GM18867 (cell line): Measurements from ENCODE around the gene KBTBD7.

Source experiments
- ATAC-seq: cut with Tn5 transposase; IDR thresholded peaks from one replicate; pipeline ENCODE4 v1.9.1; 2021; ENCODE audit warnings: mild to moderate bottlenecking, moderate library complexity; ENCODE audit not compliant: unreplicated experiment

KBTBD7 gene

GRCh38 chr13:41193919-41194824 is at the start of gene KBTBD7:
TSS of gene KBTBD7 (minus strand) at chr13:41194569. CDS start at chr13:41194257, 312 bp downstream.
- ATAC-seq: peak; percentile 96

- no peak for ATAC-seq
These were observed 47.3 kb upstream of the KBTBD7 start for GRCh38 chr13:41241626-41242025.

- ATAC-seq: no peak
These were observed 42.0 kb upstream of the KBTBD7 start for GRCh38 chr13:41236369-41236768.

- ATAC-seq: no peak
These were observed 38.5 kb upstream of the KBTBD7 start for GRCh38 chr13:41232578-41233480.

- no peak for ATAC-seq
These were observed 37.4 kb upstream of the KBTBD7 start for GRCh38 chr13:41231786-41232185.

- no peak for ATAC-seq
These were observed 36.8 kb upstream of the KBTBD7 start for GRCh38 chr13:41231025-41231677.

GRCh38 chr13:41229356-41229755 is 35.0 kb upstream of the KBTBD7 start:
- ATAC-seq: no peak

GRCh38 chr13:41224113-41225110 is 30.0 kb upstream of the KBTBD7 start:
- ATAC-seq: no peak

GRCh38 chr13:41222259-41222852 is 28.0 kb upstream of the KBTBD7 start:
- ATAC-seq: peak; percentile 81

GRCh38 chr13:41220401-41220800 is 26.0 kb upstream of the KBTBD7 start:
- ATAC-seq: no peak

GRCh38 chr13:41216160-41216559 is 21.8 kb upstream of the KBTBD7 start:
- ATAC-seq: no peak

GRCh38 chr13:41213919-41214318 is 19.6 kb upstream of the KBTBD7 start:
- no peak for ATAC-seq

- ATAC-seq: no peak
These were observed 18.9 kb upstream of the KBTBD7 start for GRCh38 chr13:41213316-41213715.

- ATAC-seq: no peak
These were observed 18.5 kb upstream of the KBTBD7 start for GRCh38 chr13:41212881-41213280.

- no peak for ATAC-seq
These were observed 16.7 kb upstream of the KBTBD7 start for GRCh38 chr13:41211062-41211461.

GRCh38 chr13:41206467-41206866 is 12.1 kb upstream of the KBTBD7 start:
- ATAC-seq: no peak

- no peak for ATAC-seq
These were observed 9.4 kb upstream of the KBTBD7 start for GRCh38 chr13:41203810-41204209.

- ATAC-seq: no peak
These were observed 5.8 kb upstream of the KBTBD7 start for GRCh38 chr13:41200126-41200525.

GRCh38 chr13:41199526-41199925 is 5.2 kb upstream of the KBTBD7 start:
- ATAC-seq: peak; percentile 73
